Natural killer cell (primary cell): ENCODE results near the gene RGS9. TPM values are rescaled to one million over a fixed set of nuclear protein-coding genes. Genes with fewer than 3 reads are reported as not detected.
A peak's percentile ranks its signal among the peaks of the same experiment; 100 is the strongest.
"Not testable (repeated sequence)": the region's sequence is repeated elsewhere in the genome, so short reads cannot be mapped to it uniquely, and the experiment has no call there.

ENCODE experiments used
- ATAC-seq, 3 donors: fragments of 150-1000 bp in 2 of 3; fragments of 200-7000 bp in 1 of 3; cut with Tn5 transposase; 1 replicate in 1 of 3; 2 replicates in 2 of 3; pipeline ENCODE4 v1.10.0; 2021; ENCODE audit warnings: mild to moderate bottlenecking in 2 of 3, moderate library complexity in 2 of 3
- DNase-seq, 2 donors: peaks; one replicate each; pipeline versions ENCODE4 v3.0.0 to v3.0.0-alpha.2; 2013 to 2021; ENCODE audit warnings: mixed read lengths in 1 of 2
- H3K27ac ChIP-seq: one replicate; pipeline ENCODE4 v1.5.1; 2013; ENCODE audit warnings: mild to moderate bottlenecking, low read length
- H3K27me3 ChIP-seq: one replicate; pipeline ENCODE4 v1.6.1; 2013; ENCODE audit warnings: low read length; ENCODE audit not compliant: control insufficient read depth, insufficient read depth
- H3K36me3 ChIP-seq: one replicate; pipeline ENCODE4 v1.6.1; 2013; ENCODE audit warnings: low read length; ENCODE audit not compliant: control insufficient read depth, insufficient read depth
- H3K4me1 ChIP-seq: one replicate; pipeline ENCODE4 v1.6.1; 2013; ENCODE audit warnings: low read length; ENCODE audit not compliant: control insufficient read depth, insufficient read depth
- H3K4me3 ChIP-seq: one replicate; pipeline ENCODE4 v1.5.1; 2013; ENCODE audit warnings: low read length
- H3K9me3 ChIP-seq: one replicate; pipeline ENCODE4 v1.6.1; 2013; ENCODE audit warnings: low read length; ENCODE audit not compliant: control insufficient read depth, insufficient read depth
- H3K27ac Mint-ChIP-seq, 2 donors: one replicate each; pipeline ENCODE4 v1.8.0; 2022; ENCODE audit warnings: mild to moderate bottlenecking in 2 of 2, mixed read lengths in 2 of 2, moderate library complexity in 1 of 2
- H3K27me3 Mint-ChIP-seq, 2 donors: one replicate each; pipeline ENCODE4 v1.8.0; 2022; ENCODE audit warnings: low read depth in 2 of 2, mixed read lengths in 2 of 2
- H3K36me3 Mint-ChIP-seq: one replicate; pipeline ENCODE4 v1.8.0; 2022; ENCODE audit warnings: mixed read lengths
- H3K4me1 Mint-ChIP-seq, 2 donors: one replicate each; pipeline ENCODE4 v1.8.0; 2022; ENCODE audit warnings: mixed read lengths in 2 of 2
- H3K4me3 Mint-ChIP-seq: one replicate; pipeline ENCODE4 v1.8.0; 2022; ENCODE audit warnings: mild to moderate bottlenecking, moderate library complexity, mixed read lengths
- H3K9me3 Mint-ChIP-seq, 2 donors: one replicate each; pipeline ENCODE4 v1.8.0; 2022; ENCODE audit warnings: mixed read lengths in 2 of 2
- CTCF ChIP-seq: fragments of 200-600 bp; IDR thresholded peaks from one replicate; pipeline ENCODE4 v1.8.0; 2022; ENCODE audit warnings: antibody characterized with exemption
- WGBS: methylation state at CpG from one replicate; pipeline ENCODE4 v1.1.7; 2013; ENCODE audit warnings: missing lambda C conversion rate; ENCODE audit not compliant: insufficient coverage; 5-methylcytosine and 5-hydroxymethylcytosine counted together
- intact Hi-C: fragments of 100-400 bp; cut with micrococcal nuclease; formaldehyde crosslinking; loops from one replicate; pipeline ENCODE4 v1.14.2; 2022
- total RNA-seq, 4 donors: library from RNA; stranded (reverse); fragments of 120-200 nt in 1 of 4; gene quantifications; one replicate each; pipeline versions ENCODE4 v1.2.3 to v1.2.4, GENCODE V29; 2013 to 2022

RGS9 gene
- total RNA-seq, 3 donors from 2014 or later (not counting 1 experiment from before 2014, with no cell fraction given), result 25.0 to 47.3 (median 37.2) TPM

- no peak overlapping the region for H3K4me3 Mint-ChIP-seq
- H3K4me1 Mint-ChIP-seq, result peaks cover 0 to 4% of the 10 kb centered on the region in 2 donors
- no peaks in the 10 kb centered on the region for H3K9me3 ChIP-seq
- DNase-seq, result no peak
- no peak for TF ChIP-seq CTCF
- H3K9me3 Mint-ChIP-seq, result no peaks in the 10 kb centered on the region
- WGBS, result 46% methylated on average over 6 of the region's 6 CpGs
- no peak overlapping the region for H3K4me3 ChIP-seq
- no peaks in the 10 kb centered on the region for H3K36me3 ChIP-seq
- H3K36me3 Mint-ChIP-seq, result no peaks in the 10 kb centered on the region
- no peak overlapping the region for H3K27ac Mint-ChIP-seq
- no peaks in the 10 kb centered on the region for H3K4me1 ChIP-seq
- no peak for ATAC-seq
- H3K27ac ChIP-seq, result no peak overlapping the region
- H3K27me3 Mint-ChIP-seq, result no peaks in the 10 kb centered on the region
- intact Hi-C loops, result no loop called here
- H3K27me3 ChIP-seq, result no peaks in the 10 kb centered on the region
Observed at GRCh38 chr17:65109543-65109942, 27.6 kb upstream of the RGS9 start.

GRCh38 chr17:65109990-65110680 lies 27.0 kb upstream of the RGS9 start:
- H3K36me3 Mint-ChIP-seq, result no peaks in the 10 kb centered on the region
- Histone ChIP-seq H3K4me3 (no peak overlapping the region), H3K9me3 (no peaks in the 10 kb centered on the region), H3K27me3 (no peaks in the 10 kb centered on the region), H3K4me1 (peaks cover under 1% of the 10 kb centered on the region), H3K36me3 (no peaks in the 10 kb centered on the region), H3K27ac (no peak overlapping the region)
- H3K4me3 Mint-ChIP-seq, result no peak overlapping the region
- H3K4me1 Mint-ChIP-seq, result peaks cover 1 to 3% of the 10 kb centered on the region in 2 donors
- intact Hi-C loops, result no loop called here
- no peak for DNase-seq
- H3K27me3 Mint-ChIP-seq, result no peaks in the 10 kb centered on the region
- TF ChIP-seq CTCF, result no peak
- no CpG with 5 or more reads among the region's 2 CpGs for WGBS
- no peaks in the 10 kb centered on the region for H3K9me3 Mint-ChIP-seq
- H3K27ac Mint-ChIP-seq, result no peak overlapping the region
- no peak for ATAC-seq

- H3K27me3 ChIP-seq, result no peaks in the 10 kb centered on the region
- H3K27ac ChIP-seq, result peak overlapping the region; percentile 26
- peak overlapping the region; percentile 75 for H3K4me3 Mint-ChIP-seq
- peak; percentile 85 to 94 (median 91) for ATAC-seq
- H3K4me1 ChIP-seq, result peaks cover 20% of the 10 kb centered on the region
- H3K36me3 Mint-ChIP-seq, result no peaks in the 10 kb centered on the region
- no peaks in the 10 kb centered on the region for H3K9me3 ChIP-seq
- no peaks in the 10 kb centered on the region for H3K9me3 Mint-ChIP-seq
- intact Hi-C loops, result no loop called here
- H3K4me3 ChIP-seq, result no peak overlapping the region
- no peak for TF ChIP-seq CTCF
- DNase-seq, result no peak
- peak overlapping the region; percentile 90 to 95 for H3K27ac Mint-ChIP-seq
- H3K4me1 Mint-ChIP-seq, result peaks cover 29 to 30% of the 10 kb centered on the region in 2 donors
- WGBS, result 2% methylated on average over 2 of the region's 3 CpGs
- no peaks in the 10 kb centered on the region for H3K27me3 Mint-ChIP-seq
- H3K36me3 ChIP-seq, result no peaks in the 10 kb centered on the region
Observed at GRCh38 chr17:65115839-65116238, 21.3 kb upstream of the RGS9 start.

GRCh38 chr17:65116515-65116914 lies 20.7 kb upstream of the RGS9 start:
- H3K9me3 ChIP-seq, H3K9me3 Mint-ChIP-seq, DNase-seq, H3K27me3 ChIP-seq, H3K27me3 Mint-ChIP-seq, H3K4me3 ChIP-seq, H3K27ac ChIP-seq, H3K36me3 Mint-ChIP-seq, H3K36me3 ChIP-seq, intact Hi-C loops: not testable (repeated sequence)
- 42% methylated on average over 5 of the region's 5 CpGs for WGBS
- peaks cover 29 to 35% of the 10 kb centered on the region in 2 donors for H3K4me1 Mint-ChIP-seq
- peak overlapping the region; percentile 53 for H3K4me3 Mint-ChIP-seq
- peaks cover 20% of the 10 kb centered on the region for H3K4me1 ChIP-seq
- H3K27ac Mint-ChIP-seq, result peak overlapping the region; percentile 90 to 95
- ATAC-seq, result peak in 1 of 3 donors; percentile 18
